HepG2 (cell line): ENCODE results near the gene TUT1. TPM values are rescaled to one million over a fixed set of nuclear protein-coding genes. Genes with fewer than 3 reads are reported as not detected.

Source experiments
- CBX1 ChIP-seq: IDR thresholded peaks from one replicate; pipeline ENCODE4 v1.6.1; 2016; ENCODE audit warnings: antibody characterized with exemption, low read depth
- CBX5 ChIP-seq: sonication (generic); formaldehyde crosslinking; IDR thresholded peaks from 2 replicates; pipeline ENCODE4 v1.4.0; 2020; ENCODE audit warnings: missing genetic modification reagents, borderline replicate concordance
- EZH2 ChIP-seq: conservative IDR thresholded peaks from 2 replicates; pipeline ENCODE4 v1.6.1; 2012; ENCODE audit warnings: mild to moderate bottlenecking, low read depth, low read length, moderate library complexity
- KDM2A ChIP-seq: sonication (generic); formaldehyde crosslinking; IDR thresholded peaks from 2 replicates; pipeline ENCODE4 v1.4.0; 2020; ENCODE audit warnings: low read depth, missing genetic modification reagents, borderline replicate concordance
- TSC22D2 ChIP-seq: sonication (generic); formaldehyde crosslinking; IDR thresholded peaks from 2 replicates; pipeline ENCODE4 v1.5.1; 2020; ENCODE audit warnings: missing genetic modification reagents, mild to moderate bottlenecking, borderline replicate concordance
- ZBTB7B ChIP-seq: sonication (generic); formaldehyde crosslinking; IDR thresholded peaks from 2 replicates; pipeline ENCODE4 v1.4.0; 2020; ENCODE audit warnings: missing genetic modification reagents
- ZNF136 ChIP-seq: sonication (generic); formaldehyde crosslinking; IDR thresholded peaks from 2 replicates; pipeline ENCODE4 v1.8.1; 2022; ENCODE audit warnings: low read depth, mild to moderate bottlenecking, moderate library complexity, missing genetic modification reagents
- ZNF709 ChIP-seq: sonication (generic); formaldehyde crosslinking; IDR thresholded peaks from 2 replicates; pipeline ENCODE4 v1.5.0; 2020; ENCODE audit warnings: mild to moderate bottlenecking, missing genetic modification reagents
- ZSCAN9 ChIP-seq: IDR thresholded peaks from 2 replicates; pipeline ENCODE4 v1.6.1; 2016; ENCODE audit warnings: borderline replicate concordance
- polyA plus RNA-seq, 8 experiments: library from polyadenylated mRNA; depleted of rRNA in 3 of 8; stranded (reverse) in 7 of 8; unstranded in 1 of 8; fragments of >200 nt; fragmentation: Illumina TruSeq in 4 of 8; extraction: Trizol in 4 of 8; gene quantifications; 2 replicates each; pipeline versions ENCODE4 v1.2.1 to v1.2.3, GENCODE V29; 2011 to 2016; ENCODE audit warnings: low read depth in 4 of 8, missing spikeins in 1 of 8, mixed read lengths in 1 of 8; ENCODE audit not compliant: insufficient read depth in 1 of 8
- total RNA-seq, 5 experiments: library from RNA; depleted of rRNA; stranded (reverse); fragments of >200 nt; fragmentation: Illumina TruSeq; extraction: Trizol; gene quantifications; 2 replicates each; pipeline ENCODE4 v1.2.3, GENCODE V29; 2016; ENCODE audit warnings: low read depth in 1 of 5
- TF ChIP-seq, protein P1 (sequence below): sonication (generic); formaldehyde crosslinking; IDR thresholded peaks from 2 replicates; pipeline ENCODE4 v1.4.0; 2020; ENCODE audit warnings: mild to moderate bottlenecking, missing genetic modification reagents
- TF ChIP-seq, protein P2 (sequence below): sonication (generic); formaldehyde crosslinking; conservative IDR thresholded peaks from 2 replicates; pipeline ENCODE4 v1.8.1; 2023; ENCODE audit warnings: missing genetic modification reagents
- TF ChIP-seq, protein P3 (sequence below): sonication (generic); formaldehyde crosslinking; IDR thresholded peaks from 2 replicates; pipeline ENCODE4 v1.4.0; 2020; ENCODE audit warnings: missing genetic modification reagents, mild to moderate bottlenecking, borderline replicate concordance
- TF ChIP-seq, protein P4 (sequence below), 2 experiments: sonication (generic) in 1 of 2; formaldehyde crosslinking in 1 of 2; IDR thresholded peaks; 2 replicates each; pipeline versions ENCODE4 v1.6.1 to v1.9.0; 2014 to 2022; ENCODE audit warnings: antibody characterized with exemption in 1 of 2, borderline replicate concordance in 1 of 2, inconsistent platforms in 1 of 2, low read depth in 1 of 2, missing genetic modification reagents in 1 of 2
- TF ChIP-seq, protein P5 (sequence below): sonication (generic); formaldehyde crosslinking; IDR thresholded peaks from 2 replicates; pipeline ENCODE4 v1.9.0; 2021; ENCODE audit warnings: missing genetic modification reagents, borderline replicate concordance

TUT1 gene
- total and polyA plus RNA-seq, 2 of the 13 experiments (the other 11 are each of a cell fraction or from before 2014, with no cell fraction given) = 9.7 to 14.3 TPM

DNA sequence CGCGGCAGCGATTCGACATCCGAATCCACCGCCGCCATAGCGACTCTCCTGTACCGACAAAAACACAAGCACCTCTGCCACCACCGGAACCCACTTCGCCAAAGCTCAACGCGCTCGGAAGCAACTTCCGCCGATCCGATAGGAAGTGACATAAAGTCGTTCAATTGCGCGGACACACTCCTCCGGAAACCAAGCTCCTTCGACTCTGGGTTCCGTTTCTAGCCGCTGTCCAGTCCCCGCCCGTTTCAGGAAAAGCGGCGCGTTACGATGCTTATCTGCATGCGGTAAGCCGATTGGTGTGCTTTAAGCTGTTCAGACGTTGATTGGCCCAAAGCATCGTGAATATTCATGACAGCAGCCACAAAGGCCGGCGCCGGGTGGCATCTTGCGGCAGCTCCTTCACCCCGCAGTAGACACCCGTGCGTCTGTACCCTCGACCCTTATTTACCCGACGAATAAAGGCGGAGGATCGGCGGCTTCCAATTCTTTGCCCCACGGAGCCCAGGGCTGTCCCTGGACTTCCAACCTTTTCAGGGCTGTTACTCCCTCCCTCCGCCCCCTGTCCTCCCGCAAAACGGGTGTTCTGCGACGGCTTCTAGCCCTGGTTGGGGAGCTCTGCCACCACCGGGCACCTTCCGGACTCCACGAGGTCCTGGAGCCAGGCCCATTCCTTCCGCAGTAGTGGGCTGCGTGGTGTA is at the start of gene TUT1 (continued):
- TF ChIP-seq, protein P1, sequence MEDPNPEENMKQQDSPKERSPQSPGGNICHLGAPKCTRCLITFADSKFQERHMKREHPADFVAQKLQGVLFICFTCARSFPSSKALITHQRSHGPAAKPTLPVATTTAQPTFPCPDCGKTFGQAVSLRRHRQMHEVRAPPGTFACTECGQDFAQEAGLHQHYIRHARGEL (CRISPR knock-in tag) = no peak
- TF ChIP-seq EZH2 = no peak
- peak; percentile 76 for TF ChIP-seq CBX1
- TF ChIP-seq, protein P2, sequence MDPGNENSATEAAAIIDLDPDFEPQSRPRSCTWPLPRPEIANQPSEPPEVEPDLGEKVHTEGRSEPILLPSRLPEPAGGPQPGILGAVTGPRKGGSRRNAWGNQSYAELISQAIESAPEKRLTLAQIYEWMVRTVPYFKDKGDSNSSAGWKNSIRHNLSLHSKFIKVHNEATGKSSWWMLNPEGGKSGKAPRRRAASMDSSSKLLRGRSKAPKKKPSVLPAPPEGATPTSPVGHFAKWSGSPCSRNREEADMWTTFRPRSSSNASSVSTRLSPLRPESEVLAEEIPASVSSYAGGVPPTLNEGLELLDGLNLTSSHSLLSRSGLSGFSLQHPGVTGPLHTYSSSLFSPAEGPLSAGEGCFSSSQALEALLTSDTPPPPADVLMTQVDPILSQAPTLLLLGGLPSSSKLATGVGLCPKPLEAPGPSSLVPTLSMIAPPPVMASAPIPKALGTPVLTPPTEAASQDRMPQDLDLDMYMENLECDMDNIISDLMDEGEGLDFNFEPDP (CRISPR knock-in tag) = 0 out of 2 replicates have a peak, but pooled peaks have one; percentile 72
- TF ChIP-seq ZNF709 (CRISPR knock-in tag) = peak; percentile 44; the same call in 1 of the 2 replicates
- TF ChIP-seq, protein P3, sequence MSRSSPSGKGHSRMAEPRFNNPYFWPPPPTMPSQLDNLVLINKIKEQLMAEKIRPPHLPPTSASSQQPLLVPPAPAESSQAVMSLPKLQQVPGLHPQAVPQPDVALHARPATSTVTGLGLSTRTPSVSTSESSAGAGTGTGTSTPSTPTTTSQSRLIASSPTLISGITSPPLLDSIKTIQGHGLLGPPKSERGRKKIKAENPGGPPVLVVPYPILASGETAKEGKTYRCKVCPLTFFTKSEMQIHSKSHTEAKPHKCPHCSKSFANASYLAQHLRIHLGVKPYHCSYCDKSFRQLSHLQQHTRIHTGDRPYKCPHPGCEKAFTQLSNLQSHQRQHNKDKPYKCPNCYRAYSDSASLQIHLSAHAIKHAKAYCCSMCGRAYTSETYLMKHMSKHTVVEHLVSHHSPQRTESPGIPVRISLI (CRISPR knock-in tag) = no peak; the same call in 1 of the 2 replicates
- no peak for TF ChIP-seq ZNF136
- TF ChIP-seq TSC22D2 (CRISPR knock-in tag) = no peak
- peak; percentile 69 for TF ChIP-seq ZBTB7B (CRISPR knock-in tag)
- TF ChIP-seq, protein P4, sequence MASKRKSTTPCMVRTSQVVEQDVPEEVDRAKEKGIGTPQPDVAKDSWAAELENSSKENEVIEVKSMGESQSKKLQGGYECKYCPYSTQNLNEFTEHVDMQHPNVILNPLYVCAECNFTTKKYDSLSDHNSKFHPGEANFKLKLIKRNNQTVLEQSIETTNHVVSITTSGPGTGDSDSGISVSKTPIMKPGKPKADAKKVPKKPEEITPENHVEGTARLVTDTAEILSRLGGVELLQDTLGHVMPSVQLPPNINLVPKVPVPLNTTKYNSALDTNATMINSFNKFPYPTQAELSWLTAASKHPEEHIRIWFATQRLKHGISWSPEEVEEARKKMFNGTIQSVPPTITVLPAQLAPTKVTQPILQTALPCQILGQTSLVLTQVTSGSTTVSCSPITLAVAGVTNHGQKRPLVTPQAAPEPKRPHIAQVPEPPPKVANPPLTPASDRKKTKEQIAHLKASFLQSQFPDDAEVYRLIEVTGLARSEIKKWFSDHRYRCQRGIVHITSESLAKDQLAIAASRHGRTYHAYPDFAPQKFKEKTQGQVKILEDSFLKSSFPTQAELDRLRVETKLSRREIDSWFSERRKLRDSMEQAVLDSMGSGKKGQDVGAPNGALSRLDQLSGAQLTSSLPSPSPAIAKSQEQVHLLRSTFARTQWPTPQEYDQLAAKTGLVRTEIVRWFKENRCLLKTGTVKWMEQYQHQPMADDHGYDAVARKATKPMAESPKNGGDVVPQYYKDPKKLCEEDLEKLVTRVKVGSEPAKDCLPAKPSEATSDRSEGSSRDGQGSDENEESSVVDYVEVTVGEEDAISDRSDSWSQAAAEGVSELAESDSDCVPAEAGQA (IDR thresholded peaks at IDR 0.05; ENCODE audit: low read depth) = peak; percentile 94
- TF ChIP-seq, protein P4 (CRISPR knock-in tag; IDR thresholded peaks at IDR 0.05; ENCODE audit: borderline replicate concordance) = no peak
- TF ChIP-seq CBX5 (CRISPR knock-in tag) = peak; percentile 91; the same call in 1 of the 2 replicates
- peak; percentile 97 for TF ChIP-seq KDM2A (CRISPR knock-in tag)
- TF ChIP-seq, protein P5, sequence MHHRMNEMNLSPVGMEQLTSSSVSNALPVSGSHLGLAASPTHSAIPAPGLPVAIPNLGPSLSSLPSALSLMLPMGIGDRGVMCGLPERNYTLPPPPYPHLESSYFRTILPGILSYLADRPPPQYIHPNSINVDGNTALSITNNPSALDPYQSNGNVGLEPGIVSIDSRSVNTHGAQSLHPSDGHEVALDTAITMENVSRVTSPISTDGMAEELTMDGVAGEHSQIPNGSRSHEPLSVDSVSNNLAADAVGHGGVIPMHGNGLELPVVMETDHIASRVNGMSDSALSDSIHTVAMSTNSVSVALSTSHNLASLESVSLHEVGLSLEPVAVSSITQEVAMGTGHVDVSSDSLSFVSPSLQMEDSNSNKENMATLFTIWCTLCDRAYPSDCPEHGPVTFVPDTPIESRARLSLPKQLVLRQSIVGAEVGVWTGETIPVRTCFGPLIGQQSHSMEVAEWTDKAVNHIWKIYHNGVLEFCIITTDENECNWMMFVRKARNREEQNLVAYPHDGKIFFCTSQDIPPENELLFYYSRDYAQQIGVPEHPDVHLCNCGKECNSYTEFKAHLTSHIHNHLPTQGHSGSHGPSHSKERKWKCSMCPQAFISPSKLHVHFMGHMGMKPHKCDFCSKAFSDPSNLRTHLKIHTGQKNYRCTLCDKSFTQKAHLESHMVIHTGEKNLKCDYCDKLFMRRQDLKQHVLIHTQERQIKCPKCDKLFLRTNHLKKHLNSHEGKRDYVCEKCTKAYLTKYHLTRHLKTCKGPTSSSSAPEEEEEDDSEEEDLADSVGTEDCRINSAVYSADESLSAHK (CRISPR knock-in tag) = no peak
- peak; percentile 76 for TF ChIP-seq ZSCAN9
